DLD1 (cell line): ENCODE results near the gene CDKN1C.

ENCODE experiments used
- in situ Hi-C: cut with HindIII; loops from 2 replicates; pipeline ENCODE4 v1.10.0; 2017; ENCODE audit warnings: low sequenced_read_pairs

The CDKN1C gene

DNA sequence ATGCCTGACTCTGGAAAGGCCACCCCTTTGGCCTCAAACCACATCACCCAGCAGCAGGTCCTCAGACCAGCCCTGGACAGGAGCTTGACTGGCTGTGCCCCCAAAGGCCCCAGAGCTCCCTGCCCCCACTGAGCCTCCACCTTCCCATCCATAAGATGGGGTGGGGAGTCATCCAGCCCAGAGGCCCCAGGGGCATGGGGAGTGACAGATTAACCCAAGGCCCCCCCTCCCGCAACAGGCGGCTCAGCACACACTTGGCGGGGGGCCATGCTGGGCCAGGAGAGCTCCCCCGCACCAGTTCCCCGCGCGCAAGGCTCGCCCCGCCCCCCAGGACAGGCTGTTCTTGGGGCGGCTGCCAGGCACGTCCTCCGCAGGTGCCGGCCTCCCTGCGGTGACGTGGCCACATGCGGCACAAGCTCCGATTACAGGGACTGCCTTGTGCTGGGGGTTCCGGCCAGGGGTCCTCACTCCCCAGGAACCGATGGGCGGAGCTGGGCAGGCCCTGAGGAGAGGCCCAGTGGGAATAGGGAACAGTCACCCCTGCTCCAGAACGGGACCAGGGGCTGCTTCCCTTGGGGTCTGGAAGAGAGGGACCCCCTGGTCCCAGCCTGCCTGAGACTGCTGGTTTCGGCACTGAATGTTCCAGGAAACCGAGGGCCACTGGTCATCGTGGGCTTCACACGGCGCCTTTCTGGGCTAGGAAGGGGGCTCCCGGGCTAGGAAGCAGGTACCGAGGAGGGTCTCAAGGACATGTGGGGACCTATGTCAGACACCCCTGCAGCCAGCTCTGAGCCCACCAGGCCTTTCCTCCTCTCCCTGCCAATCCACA is 5.1 kb upstream of the CDKN1C start:
- in situ Hi-C loops: no loop called here

DNA sequence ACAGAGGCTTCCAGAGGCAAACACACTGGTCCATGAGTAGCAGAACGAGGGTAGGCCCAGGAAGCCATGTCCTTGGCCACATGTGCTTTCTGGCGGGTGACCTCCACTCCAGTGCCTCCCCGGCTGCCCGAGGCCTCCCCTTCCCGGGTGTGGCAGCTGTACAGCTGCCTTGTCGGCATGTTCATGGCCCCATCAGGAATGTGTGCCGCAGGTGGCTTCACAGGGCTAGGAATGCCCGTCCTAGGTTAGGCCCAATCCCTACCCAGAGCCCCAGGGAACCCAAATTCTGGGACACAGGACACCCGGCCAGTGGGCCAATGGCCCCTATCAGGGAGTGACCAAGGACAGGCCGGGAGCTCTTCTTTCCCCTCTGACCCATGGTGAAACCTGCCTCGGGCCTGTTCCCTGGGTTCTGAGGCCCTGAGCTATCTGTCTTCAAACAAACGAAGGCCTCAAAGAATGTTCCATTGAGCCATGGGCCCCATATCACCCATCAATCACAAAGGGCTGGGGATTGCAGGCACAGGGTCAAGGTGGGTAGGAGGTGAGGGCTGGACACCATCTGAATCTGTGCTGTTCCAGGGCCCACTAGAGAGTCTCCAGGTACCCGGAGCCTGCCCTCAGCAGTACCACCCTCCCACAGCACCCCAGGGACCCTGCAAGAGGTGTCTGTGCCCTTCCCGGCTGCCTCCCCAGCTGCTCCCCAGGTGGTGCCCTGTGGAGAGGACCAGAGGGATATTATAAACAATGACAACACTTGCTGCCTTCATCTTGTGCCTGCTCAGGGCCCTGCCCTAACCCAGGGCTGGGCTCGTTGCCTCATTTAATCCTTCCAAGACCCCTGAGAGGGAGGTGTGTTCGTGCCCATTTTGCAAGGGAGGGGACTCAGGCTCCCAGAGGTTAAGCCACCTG is 4.0 kb upstream of the CDKN1C start:
- in situ Hi-C loops: no loop called here

DNA sequence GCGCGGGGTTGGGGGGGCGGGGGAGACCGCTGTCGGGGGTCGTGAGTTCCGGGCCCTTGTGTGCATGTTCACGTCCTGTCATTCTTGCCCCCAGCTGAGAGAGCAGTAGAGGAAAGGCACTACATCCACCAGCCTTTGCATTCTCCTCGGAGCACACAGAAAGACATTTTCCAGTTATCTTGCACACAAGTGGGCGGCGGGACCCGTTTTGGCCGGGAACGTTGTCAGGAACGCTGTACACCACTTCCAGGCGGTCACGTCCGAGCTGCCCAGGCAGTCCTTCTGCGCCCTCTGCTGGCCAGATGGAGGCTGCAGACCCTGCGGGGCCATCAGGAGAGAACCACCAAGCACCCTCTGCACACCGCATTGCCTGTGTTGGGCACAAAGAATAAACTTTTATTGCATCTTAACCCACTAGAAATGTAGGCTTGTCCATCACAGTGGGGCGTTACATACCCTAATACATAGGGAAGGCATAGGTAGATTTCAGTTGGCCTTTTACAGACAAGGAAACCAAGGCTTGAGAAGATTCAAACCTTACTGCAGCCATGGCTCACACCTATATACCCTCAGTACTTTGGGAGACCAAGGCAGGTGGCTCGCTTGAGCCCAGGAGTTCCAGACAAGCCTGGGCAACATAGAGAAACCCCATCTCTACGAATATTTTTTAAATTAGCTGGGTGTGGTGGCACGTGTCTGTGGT is 2.8 kb upstream of the CDKN1C start:
- in situ Hi-C loops: no loop called here

DNA sequence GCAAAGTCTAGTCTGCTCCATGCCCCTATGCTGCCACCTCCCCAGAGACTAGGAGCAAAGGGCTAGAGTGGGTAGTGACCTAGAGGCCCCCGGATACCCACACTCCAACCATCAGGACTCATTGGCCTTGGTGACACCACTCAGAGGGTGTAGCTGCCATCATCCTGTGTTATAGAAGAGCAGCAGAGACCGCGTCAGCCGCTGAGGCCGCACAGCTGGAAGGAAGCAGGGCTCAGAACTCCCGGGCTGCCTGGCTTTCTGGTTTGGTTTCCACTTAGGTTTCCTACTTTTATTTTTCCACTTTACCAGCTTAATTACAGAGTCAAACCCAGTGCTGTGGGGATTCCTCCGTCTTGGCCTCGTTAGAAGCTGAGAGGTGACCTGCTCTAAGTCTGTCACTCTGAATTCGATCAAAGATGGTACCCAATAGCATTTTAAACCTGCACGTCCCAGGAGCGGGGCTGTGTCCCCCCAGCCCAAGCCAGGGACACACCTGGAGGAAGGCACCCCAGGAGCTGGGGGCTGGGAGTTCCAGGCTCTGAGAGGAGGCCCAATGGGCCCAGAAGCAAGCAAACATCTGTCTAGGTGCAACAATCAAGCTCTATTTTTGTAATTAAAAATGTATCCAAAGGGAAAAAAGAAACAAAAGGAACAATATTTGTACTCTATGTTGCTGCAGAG is 2.1 kb upstream of the CDKN1C start:
- in situ Hi-C loops: no loop called here

DNA sequence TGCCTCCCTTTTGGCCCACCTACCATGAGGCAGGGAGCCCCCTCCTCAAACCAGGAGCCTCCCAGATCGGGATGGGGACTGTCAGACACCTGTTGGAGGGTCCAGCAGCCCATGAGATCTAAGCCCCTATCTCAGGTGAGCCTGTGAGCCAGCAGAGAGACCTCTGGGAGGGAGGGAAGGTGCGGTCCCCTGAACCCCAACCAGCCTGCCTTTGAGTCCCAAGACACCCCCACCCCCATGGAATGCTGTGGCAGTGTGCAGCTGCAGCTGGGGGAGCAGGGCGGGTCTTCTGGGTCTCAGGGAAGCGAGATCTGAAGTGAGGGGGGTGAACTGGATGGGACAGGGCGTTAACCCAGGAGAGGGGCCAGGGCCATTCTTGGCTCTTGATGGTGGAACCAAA is 1.4 kb upstream of the CDKN1C start:
- in situ Hi-C loops: no loop called here

DNA sequence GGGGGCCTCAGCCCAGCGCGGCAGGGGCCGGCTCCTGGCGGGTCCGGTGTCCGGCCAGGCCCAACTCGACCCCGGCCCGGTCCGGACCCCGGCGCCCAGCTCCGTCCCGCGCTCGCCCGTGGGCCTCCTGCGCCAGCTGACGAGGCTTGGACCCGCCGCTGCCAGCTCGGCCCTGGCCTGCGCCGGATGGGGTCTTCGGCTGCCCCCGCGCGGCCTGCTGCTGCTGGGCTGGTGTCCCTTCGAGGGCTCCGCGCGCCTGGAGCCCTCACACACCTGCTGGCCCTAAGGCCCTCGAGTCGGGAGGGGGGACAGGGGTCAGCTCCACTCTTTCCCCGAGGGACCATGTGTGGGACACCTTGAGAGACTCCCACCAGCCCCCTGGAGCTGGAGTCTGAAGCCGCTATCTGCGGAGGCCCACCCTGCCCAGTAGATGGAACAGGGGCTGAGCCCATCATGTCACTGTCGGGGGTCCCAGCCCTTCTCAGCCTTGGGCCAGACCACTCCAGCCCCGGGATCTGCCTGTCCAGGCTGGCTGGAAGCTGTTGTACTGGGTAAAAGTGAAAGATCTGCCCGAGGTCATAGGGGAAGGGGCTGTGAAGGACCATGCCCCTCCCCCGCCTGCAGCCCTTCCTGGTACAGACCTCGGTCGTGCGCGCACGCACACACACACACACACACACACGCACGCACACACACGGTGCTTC is 768 bp upstream of the CDKN1C start:
- in situ Hi-C loops: no loop called here

DNA sequence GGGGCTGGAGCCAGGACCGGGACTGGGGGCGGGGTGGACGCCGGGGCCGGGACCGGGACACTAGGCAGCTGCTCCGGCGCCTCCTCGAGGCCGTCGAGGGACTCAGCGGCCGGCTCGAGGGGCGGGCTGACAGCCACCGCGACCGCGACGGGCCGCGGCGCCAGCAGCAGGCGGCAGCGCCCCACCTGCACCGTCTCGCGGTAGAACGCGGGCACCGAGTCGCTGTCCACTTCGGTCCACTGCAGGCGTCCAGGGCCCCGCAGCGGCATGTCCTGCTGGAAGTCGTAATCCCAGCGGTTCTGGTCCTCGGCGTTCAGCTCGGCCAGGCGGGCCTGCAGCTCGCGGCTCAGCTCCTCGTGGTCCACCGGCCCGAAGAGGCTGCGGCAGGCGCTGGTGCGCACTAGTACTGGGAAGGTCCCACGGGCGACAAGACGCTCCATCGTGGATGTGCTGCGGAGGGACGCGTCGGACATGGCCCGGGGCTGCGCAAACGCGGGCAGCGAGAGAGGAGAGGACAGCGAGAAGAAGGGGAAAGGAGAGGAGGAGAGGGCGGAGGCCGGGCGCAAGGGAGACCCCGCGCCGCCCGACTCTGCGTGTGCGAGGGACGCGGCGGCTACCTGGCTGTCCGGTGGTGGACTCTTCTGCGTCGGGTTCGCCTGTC is 428 bp downstream of the CDKN1C start:
- in situ Hi-C loops: no loop called here

DNA sequence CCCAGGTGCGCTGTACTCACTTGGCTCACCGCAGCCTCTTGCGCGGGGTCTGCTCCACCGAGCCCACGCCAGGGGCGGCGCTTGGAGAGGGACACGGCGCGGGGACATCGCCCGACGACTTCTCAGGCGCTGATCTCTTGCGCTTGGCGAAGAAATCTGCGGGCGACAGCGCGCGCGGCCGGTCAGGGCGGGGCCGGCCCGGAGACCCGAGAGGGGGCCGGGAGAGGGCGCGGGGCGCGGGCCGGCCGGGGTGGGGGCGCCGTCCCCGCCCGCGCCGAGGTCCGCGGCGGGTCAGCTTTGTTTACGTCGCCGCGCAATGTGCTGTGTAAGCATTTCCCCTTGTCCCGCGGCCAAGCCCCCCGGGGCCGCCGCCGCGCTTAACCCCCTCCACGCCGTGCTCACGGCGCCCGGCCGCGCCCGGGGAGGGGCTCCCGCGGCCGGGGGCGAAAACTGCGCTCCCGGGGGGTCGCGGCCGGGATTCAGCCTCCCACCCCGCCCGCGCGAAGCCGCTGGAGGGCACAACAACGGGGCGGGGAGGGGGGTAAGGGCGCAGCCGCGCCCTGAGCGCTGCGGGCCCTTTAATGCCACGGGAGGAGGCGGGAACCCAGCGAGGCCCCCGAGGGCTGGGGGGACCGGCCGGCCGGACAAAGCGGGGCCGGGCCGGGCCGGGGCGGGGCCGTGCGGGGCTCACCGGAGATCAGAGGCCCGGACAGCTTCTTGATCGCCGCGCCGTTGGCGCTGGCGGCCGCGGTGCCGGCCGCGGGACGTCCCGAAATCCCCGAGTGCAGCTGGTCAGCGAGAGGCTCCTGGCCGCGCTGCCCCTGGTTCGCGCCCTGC is 1.4 kb downstream of the CDKN1C start:
- in situ Hi-C loops: no loop called here

DNA sequence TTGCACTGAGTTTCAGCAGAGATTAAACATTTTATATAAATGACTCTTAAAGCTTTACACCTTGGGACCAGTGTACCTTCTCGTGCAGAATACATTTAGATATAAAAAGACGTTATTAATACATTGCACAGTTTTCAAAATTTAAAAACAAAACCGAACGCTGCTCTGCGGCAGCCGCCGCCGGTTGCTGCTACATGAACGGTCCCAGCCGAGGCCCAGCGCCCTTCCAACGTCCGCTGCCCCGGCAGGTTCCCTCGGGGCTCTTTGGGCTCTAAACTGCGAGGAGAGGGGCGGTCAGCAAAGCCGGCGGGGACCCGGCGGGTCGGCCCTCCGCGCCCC is 2.0 kb downstream of the CDKN1C start:
- in situ Hi-C loops: no loop called here

DNA sequence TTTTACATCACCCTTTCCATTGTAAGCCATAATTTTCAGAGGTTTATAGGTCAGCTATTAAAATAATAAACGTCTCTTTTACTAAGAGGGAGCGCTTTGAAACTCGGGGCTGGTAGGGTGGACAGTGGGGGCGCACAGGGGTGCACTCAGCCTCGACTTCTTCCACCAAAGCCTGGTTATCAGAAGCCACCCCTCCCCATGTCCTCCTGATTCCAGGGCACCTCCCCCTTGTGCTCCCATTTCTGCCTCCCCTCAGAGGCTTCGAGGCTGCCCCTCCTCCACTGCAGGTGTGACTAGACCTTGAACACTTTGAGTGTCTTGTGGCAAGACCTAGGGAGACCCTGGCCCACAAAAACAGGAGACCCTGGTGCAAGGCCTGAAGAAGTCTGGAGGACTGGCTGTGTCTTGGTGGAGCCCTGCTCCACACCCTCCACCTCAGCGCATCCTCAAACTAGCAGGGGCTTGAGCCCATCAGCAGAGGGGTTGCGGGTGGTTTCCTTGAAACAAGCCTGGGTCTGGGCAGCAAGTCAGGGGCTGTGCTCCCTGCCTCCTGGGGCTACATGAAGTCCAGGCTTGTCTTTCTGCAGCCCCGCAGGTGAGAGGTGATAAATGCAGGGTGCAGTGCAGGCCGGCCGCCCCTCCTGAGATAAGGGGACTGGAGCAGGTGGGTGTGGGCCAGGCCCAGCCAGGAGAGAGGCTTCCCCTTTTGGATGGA is 3.0 kb downstream of the CDKN1C start:
- in situ Hi-C loops: no loop called here

DNA sequence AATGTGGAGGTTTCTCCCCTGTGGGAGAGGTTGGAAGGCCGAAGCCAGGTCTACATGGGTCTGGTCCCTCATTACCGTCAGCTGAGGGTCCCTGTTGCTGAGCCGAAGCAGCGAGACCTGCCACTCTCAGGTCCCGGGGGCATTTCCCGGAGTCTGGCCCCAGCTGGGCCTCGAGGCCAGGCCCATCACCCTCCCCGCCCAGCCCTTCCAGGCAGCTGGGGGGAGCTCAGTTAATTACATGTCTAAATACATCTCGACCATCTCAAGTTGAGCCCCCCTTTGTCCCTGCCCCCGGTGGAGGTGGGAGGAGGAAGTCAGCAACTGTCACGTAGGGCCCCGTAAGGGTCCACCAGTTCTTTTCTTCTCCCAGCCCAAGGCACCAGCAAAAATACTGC is 3.6 kb downstream of the CDKN1C start:
- in situ Hi-C loops: no loop called here

DNA sequence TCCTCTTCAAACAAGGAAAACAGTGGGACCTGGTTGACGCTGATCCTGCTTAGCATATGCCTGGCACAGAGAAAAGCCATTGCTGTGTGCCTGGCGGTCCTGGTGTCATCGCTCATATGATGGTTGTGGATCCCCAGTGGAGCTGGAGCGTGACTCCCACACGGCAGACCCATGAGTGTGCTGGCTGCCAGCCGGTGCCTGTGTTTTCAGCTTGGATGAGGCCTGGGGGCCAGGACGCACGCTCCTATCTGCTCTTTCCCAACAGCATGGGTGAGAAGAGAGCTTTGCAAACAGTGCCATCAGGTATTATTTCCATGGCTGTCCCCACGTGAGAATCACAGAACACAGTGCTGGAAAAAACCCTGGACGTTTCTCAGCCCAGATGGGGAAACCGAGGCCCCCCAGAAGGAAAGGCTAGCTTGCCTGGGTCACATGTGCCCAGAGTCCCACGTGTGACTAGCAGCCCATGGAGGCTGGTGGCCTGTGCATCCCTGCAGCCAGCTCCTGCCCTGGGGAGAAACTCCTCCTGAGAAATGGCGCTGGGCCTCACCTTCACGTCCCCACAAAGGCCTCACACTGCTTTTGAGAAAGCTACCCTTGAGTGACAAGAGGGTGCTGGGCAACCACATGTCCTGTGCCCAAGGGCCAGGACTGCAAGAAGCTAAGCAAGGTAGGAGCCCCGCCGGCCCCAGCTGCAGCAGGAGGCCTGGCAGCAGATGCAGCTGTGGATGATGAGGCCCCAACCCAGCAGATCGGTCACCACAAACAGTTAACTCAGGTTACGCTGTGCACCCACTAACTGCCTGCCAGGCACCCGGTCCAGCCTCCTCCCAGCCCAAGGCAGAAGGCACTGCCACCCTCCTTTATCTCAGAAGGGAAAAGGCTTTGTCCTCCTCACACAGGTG is 4.2 kb downstream of the CDKN1C start:
- in situ Hi-C loops: no loop called here

DNA sequence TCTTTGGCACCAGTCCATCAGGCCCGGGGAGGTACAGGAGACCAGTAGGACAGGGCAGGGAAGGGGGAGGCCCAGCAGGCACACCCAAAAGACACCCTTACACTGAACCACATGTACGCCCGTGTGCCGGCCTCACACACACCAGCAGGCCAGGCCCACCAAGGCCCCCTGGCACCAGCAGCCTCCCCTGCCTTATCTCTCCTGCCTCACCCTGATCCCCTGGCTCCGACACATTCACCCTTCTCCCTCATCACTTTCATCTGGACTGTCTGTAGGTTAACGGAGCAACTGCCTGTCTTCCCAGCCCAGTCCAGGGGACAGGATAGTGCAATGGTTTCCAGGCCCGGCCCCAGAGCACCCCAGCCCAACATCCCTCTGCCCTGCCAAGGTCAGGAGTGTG is 4.9 kb downstream of the CDKN1C start:
- in situ Hi-C loops: no loop called here

DNA sequence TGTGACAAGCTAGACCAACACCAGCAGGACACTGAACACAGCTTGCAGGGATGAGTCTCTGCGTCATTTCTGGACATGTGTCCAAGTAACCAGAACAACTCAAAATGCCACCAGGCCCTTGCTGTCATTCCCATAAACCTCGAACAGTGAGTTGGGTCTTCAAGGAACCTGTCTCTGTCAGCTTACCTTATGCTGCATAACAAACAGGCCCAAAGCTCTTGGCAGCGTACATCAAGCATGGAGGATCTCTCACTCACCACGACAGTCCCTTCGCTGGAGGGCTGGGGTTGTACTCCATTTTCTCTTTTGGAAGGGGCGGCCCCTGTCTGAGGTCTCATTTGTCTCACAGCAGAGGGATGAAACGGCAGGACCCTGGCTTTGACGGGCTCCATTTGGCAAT is 6.8 kb downstream of the CDKN1C start:
- in situ Hi-C loops: no loop called here

DNA sequence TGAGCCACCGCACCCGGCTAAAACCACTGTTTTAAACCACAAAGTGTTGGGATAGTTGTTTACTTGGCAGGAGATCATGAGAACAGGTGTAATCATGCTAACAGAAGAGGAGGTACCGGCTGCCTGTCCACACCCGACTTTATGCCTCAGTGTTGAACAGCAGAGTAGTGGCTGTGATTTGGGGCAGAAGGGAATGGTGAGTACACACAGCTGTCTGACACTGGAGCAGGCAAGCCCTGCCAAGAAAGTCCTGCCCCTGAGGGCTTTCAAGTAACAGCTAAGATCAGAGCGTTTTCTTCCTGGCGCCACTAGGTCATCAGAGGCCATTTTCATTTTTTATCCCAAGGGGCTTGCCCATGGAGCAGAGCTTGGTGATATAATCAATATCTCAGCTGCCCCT is 8.1 kb downstream of the CDKN1C start:
- in situ Hi-C loops: no loop called here

DNA sequence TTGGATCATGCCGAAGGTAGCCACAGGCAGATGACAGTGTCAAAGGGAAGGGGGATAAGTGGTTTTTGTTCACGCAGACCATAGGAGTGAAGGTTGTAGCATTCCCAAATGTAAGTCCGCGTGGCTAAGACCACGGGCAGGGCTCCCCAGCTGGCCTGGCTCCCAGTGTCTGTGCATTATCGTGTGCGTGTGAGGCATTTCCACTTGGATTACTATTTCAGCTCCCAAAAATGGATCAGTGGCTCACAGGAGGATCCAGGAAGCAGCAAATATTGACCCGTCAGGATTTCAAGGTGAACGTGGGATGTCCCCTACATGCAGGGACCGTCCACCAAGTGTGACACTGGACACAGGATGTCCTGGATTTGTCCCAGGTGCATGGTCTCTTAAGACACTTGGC is 10.6 kb downstream of the CDKN1C start:
- in situ Hi-C loops: loop anchor here (5.0 kb wide), 1 partner anchor 108 kb away; no protein-coding TSS in a partner anchor

DNA sequence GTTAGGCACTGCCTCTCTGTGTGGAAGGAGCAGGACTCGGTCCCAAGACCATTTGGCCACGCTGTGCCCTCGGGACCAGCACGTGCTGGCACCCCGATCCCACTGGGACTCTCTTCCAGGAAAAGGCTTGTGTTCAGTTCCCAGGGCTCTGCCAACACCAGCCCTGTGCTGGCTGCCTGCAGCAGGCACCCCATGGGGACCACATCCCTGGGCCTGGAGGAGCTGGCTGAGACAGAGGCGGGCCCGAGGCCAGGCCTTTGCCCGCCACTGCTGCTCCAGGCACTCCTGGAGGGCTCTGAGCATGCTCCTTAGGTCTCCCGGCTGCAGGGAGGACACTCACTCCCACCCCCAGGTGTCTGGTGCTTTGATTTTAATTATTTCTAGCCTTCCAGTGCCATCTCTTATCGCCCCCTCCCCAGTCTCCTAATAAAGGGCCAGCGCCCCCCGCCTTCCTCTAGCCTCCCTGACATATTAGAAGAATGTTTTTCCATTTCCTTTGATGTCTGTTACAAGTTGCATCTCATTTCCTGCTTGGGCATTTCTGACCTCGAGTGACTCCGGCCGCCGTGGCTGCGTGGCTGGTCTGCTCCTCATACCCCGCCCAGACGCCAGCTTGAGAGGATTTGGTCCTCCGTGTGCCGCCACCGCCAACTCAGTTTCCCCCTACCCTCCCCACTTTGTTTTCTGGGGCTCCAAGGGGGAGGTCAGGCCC is 14.4 kb downstream of the CDKN1C start:
- in situ Hi-C loops: loop anchor here (5.0 kb wide), 1 partner anchor 104 kb away; no protein-coding TSS in a partner anchor
